HEK293 (cell line): ENCODE results near the gene AHRR.

Experiments
- CTCF ChIA-PET: fragments of 350-600 bp; formaldehyde crosslinking; extraction: SDS; loops from one replicate; lab custom pipeline; 2021; ENCODE audit warnings: antibody characterized with exemption; lab: Yijun Ruan, JAX
- POLR2A ChIA-PET: fragments of 300-600 bp; formaldehyde crosslinking; extraction: SDS; loops from one replicate; lab custom pipeline; 2020; ENCODE audit warnings: antibody characterized with exemption, inconsistent platforms; lab: Yijun Ruan, JAX
- H3K27ac ChIP-seq: fragments of 200-500 bp; sonication (Bioruptor generic); 2 replicates; pipeline ENCODE4 v1.5.1; 2014; ENCODE audit warnings: low read depth, low read length, control low read depth, inconsistent platforms; ENCODE audit errors: extremely low read depth
- H3K36me3 ChIP-seq, 2 experiments: fragments of 200-500 bp in 1 of 2; sonication (Bioruptor generic) in 1 of 2; 1 replicate in 1 of 2; 2 replicates in 1 of 2; pipeline ENCODE4 v1.5.1; 2014 to 2017; ENCODE audit warnings: inconsistent platforms in 2 of 2, low read length in 2 of 2; ENCODE audit not compliant: control insufficient read depth in 2 of 2, insufficient read depth in 1 of 2
- H3K4me1 ChIP-seq: fragments of 200-500 bp; sonication (Bioruptor generic); 2 replicates; pipeline ENCODE4 v1.5.1; 2014; ENCODE audit warnings: mild to moderate bottlenecking, low read length, inconsistent platforms; ENCODE audit not compliant: control insufficient read depth, insufficient read depth
- H3K4me3 ChIP-seq: 2 replicates; pipeline ENCODE4 v1.5.1; 2011; ENCODE audit warnings: low read depth, mild to moderate bottlenecking, control low read depth, low read length, moderate library complexity
- H3K9me3 ChIP-seq: fragments of 200-500 bp; sonication (Bioruptor generic); 2 replicates; pipeline ENCODE4 v1.5.1; 2014; ENCODE audit warnings: low read depth, low read length, inconsistent platforms; ENCODE audit not compliant: control insufficient read depth, insufficient read depth
- IKZF3 ChIP-seq: fragments of 450-650 bp; IDR thresholded peaks from 2 replicates; pipeline ENCODE4 v1.5.0; 2018; ENCODE audit warnings: missing biosample characterization, mild to moderate bottlenecking, missing genetic modification characterization, moderate library complexity
- KLF8 ChIP-seq: fragments of 450-650 bp; formaldehyde crosslinking; IDR thresholded peaks from 2 replicates; pipeline ENCODE4 v1.5.1; 2016; ENCODE audit warnings: missing biosample characterization, missing genetic modification characterization
- SETDB1 ChIP-seq: IDR thresholded peaks from one replicate; pipeline ENCODE4 v1.6.1; 2017; ENCODE audit warnings: mild to moderate bottlenecking, low read length, moderate library complexity, mixed read lengths; ENCODE audit not compliant: insufficient read length
- ZBTB7A ChIP-seq: fragments of 450-650 bp; formaldehyde crosslinking; IDR thresholded peaks from 2 replicates; pipeline ENCODE4 v1.5.1; 2016; ENCODE audit warnings: low read depth, missing biosample characterization, missing genetic modification characterization
- ZNF133 ChIP-seq: fragments of 450-650 bp; formaldehyde crosslinking; IDR thresholded peaks from 2 replicates; pipeline ENCODE4 v1.5.1; 2016; ENCODE audit warnings: missing biosample characterization, missing genetic modification characterization
- ZNF140 ChIP-seq: fragments of 450-650 bp; formaldehyde crosslinking; IDR thresholded peaks from 2 replicates; pipeline ENCODE4 v1.5.1; 2016; ENCODE audit warnings: missing biosample characterization, missing genetic modification characterization
- ZNF214 ChIP-seq: fragments of 450-650 bp; formaldehyde crosslinking; IDR thresholded peaks from 2 replicates; pipeline ENCODE4 v1.5.1; 2017; ENCODE audit warnings: missing biosample characterization, mild to moderate bottlenecking, missing genetic modification characterization, borderline replicate concordance
- ZNF37A ChIP-seq: fragments of 450-650 bp; IDR thresholded peaks from 2 replicates; pipeline ENCODE4 v1.5.1; 2018; ENCODE audit warnings: missing biosample characterization, missing genetic modification characterization
- ZNF391 ChIP-seq: fragments of 450-650 bp; formaldehyde crosslinking; IDR thresholded peaks from 2 replicates; pipeline ENCODE4 v1.5.1; 2016; ENCODE audit warnings: low read depth, missing biosample characterization, missing genetic modification characterization, borderline replicate concordance
- ZNF394 ChIP-seq: fragments of 450-650 bp; formaldehyde crosslinking; IDR thresholded peaks from 2 replicates; pipeline ENCODE4 v1.5.1; 2016; ENCODE audit warnings: missing biosample characterization, missing genetic modification characterization, mild to moderate bottlenecking, moderate library complexity, borderline replicate concordance
- ZNF473 ChIP-seq: fragments of 450-650 bp; formaldehyde crosslinking; IDR thresholded peaks from 2 replicates; pipeline ENCODE4 v1.5.1; 2017; ENCODE audit warnings: missing biosample characterization, missing genetic modification characterization
- ZNF558 ChIP-seq: fragments of 450-650 bp; formaldehyde crosslinking; IDR thresholded peaks from 2 replicates; pipeline ENCODE4 v1.5.1; 2016; ENCODE audit warnings: missing biosample characterization, missing genetic modification characterization
- ZNF560 ChIP-seq: fragments of 450-650 bp; formaldehyde crosslinking; IDR thresholded peaks from 2 replicates; pipeline ENCODE4 v1.5.1; 2017; ENCODE audit warnings: missing biosample characterization, missing genetic modification characterization, borderline replicate concordance
- ZSCAN30 ChIP-seq: fragments of 450-650 bp; IDR thresholded peaks from 2 replicates; pipeline ENCODE4 v1.5.1; 2018; ENCODE audit warnings: missing biosample characterization, mild to moderate bottlenecking, missing genetic modification characterization, moderate library complexity
- ZXDB ChIP-seq: fragments of 450-650 bp; formaldehyde crosslinking; IDR thresholded peaks from 2 replicates; pipeline ENCODE4 v1.5.1; 2016; ENCODE audit warnings: missing biosample characterization, missing genetic modification characterization
- TF ChIP-seq, protein P1 (sequence below): fragments of 450-650 bp; IDR thresholded peaks from 2 replicates; pipeline ENCODE4 v1.5.1; 2018; ENCODE audit warnings: missing biosample characterization, mild to moderate bottlenecking, missing genetic modification characterization
- TF ChIP-seq, protein P2 (sequence below): fragments of 450-650 bp; formaldehyde crosslinking; optimal IDR thresholded peaks from 2 replicates; pipeline ENCODE3; 2016; ENCODE audit warnings: missing biosample characterization, mild to moderate bottlenecking, missing genetic modification characterization
- TF ChIP-seq, protein P3 (sequence below): fragments of 450-650 bp; formaldehyde crosslinking; IDR thresholded peaks from 2 replicates; pipeline ENCODE4 v1.5.0; 2017; ENCODE audit warnings: missing biosample characterization, missing genetic modification characterization, borderline replicate concordance
- TF ChIP-seq, protein P4 (sequence below): fragments of 450-650 bp; formaldehyde crosslinking; IDR thresholded peaks from 2 replicates; pipeline ENCODE4 v1.5.1; 2016; ENCODE audit warnings: missing biosample characterization, missing genetic modification characterization

Gene AHRR

DNA sequence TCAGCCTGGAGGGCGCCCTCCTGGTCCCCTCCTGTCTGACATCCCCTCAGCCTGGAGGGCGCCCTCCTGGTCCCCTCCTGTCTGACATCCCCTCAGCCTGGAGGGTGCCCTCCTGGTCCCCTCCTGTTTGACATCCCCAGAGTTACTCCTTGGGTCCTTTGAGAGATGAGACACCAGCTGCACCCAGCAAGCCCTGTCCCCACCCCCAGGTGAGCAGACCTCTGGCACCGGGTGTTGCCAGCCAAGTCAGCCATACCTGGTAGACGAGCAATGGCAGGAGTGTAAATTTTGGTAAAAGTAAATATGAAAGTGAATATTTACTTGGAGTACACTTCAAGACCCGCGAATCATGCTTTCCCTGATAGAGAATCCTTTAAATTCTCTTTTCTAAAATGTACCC, 146.9 kb downstream of the AHRR start:
- Histone ChIP-seq H3K4me1 (peaks cover 11% of the 10 kb centered on the region), H3K4me3 (no peak overlapping the region), H3K36me3 (peaks cover 8 to 49% of the 10 kb centered on the region in 2 experiments; a peak in 2 of 3 replicates), H3K27ac (no peak overlapping the region), H3K9me3 (no peaks in the 10 kb centered on the region)
- ChIA-PET CTCF (no interaction called here), POLR2A (interaction anchor here (0.5 kb wide), 1 partner anchor 160 kb away, joined by 4 read pairs; no protein-coding TSS in a partner anchor)
- TF ChIP-seq, protein P1, sequence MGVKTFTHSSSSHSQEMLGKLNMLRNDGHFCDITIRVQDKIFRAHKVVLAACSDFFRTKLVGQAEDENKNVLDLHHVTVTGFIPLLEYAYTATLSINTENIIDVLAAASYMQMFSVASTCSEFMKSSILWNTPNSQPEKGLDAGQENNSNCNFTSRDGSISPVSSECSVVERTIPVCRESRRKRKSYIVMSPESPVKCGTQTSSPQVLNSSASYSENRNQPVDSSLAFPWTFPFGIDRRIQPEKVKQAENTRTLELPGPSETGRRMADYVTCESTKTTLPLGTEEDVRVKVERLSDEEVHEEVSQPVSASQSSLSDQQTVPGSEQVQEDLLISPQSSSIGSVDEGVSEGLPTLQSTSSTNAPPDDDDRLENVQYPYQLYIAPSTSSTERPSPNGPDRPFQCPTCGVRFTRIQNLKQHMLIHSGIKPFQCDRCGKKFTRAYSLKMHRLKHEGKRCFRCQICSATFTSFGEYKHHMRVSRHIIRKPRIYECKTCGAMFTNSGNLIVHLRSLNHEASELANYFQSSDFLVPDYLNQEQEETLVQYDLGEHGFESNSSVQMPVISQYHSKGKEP (tag by site-specific recombination): no peak
- TF ChIP-seq ZNF473 (no peak), KLF8 (no peak), ZNF391 (tag by site-specific recombination) (no peak), ZSCAN30 (tag by site-specific recombination) (no peak), ZNF560 (tag by site-specific recombination) (no peak), ZNF394 (tag by site-specific recombination) (no peak), ZNF140 (tag by site-specific recombination) (no peak), ZNF558 (tag by site-specific recombination) (no peak), ZNF214 (no peak), IKZF3 (tag by site-specific recombination) (no peak), ZBTB7A (tag by site-specific recombination) (no peak), SETDB1 (no peak), ZNF133 (no peak), ZNF37A (no peak), ZXDB (tag by site-specific recombination) (no peak)
- TF ChIP-seq, protein P2, sequence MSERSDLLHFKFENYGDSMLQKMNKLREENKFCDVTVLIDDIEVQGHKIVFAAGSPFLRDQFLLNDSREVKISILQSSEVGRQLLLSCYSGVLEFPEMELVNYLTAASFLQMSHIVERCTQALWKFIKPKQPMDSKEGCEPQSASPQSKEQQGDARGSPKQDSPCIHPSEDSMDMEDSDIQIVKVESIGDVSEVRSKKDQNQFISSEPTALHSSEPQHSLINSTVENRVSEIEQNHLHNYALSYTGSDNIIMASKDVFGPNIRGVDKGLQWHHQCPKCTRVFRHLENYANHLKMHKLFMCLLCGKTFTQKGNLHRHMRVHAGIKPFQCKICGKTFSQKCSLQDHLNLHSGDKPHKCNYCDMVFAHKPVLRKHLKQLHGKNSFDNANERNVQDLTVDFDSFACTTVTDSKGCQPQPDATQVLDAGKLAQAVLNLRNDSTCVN: no peak
- TF ChIP-seq, protein P3, sequence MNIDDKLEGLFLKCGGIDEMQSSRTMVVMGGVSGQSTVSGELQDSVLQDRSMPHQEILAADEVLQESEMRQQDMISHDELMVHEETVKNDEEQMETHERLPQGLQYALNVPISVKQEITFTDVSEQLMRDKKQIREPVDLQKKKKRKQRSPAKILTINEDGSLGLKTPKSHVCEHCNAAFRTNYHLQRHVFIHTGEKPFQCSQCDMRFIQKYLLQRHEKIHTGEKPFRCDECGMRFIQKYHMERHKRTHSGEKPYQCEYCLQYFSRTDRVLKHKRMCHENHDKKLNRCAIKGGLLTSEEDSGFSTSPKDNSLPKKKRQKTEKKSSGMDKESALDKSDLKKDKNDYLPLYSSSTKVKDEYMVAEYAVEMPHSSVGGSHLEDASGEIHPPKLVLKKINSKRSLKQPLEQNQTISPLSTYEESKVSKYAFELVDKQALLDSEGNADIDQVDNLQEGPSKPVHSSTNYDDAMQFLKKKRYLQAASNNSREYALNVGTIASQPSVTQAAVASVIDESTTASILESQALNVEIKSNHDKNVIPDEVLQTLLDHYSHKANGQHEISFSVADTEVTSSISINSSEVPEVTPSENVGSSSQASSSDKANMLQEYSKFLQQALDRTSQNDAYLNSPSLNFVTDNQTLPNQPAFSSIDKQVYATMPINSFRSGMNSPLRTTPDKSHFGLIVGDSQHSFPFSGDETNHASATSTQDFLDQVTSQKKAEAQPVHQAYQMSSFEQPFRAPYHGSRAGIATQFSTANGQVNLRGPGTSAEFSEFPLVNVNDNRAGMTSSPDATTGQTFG (tag by site-specific recombination): no peak
- TF ChIP-seq, protein P4, sequence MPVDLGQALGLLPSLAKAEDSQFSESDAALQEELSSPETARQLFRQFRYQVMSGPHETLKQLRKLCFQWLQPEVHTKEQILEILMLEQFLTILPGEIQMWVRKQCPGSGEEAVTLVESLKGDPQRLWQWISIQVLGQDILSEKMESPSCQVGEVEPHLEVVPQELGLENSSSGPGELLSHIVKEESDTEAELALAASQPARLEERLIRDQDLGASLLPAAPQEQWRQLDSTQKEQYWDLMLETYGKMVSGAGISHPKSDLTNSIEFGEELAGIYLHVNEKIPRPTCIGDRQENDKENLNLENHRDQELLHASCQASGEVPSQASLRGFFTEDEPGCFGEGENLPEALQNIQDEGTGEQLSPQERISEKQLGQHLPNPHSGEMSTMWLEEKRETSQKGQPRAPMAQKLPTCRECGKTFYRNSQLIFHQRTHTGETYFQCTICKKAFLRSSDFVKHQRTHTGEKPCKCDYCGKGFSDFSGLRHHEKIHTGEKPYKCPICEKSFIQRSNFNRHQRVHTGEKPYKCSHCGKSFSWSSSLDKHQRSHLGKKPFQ (tag by site-specific recombination): no peak
